GM20431 (cell line): ENCODE data around the gene HOOK2.

Experiments
- in situ Hi-C: fragments of 300-500 bp; cut with MseI, MboI; formaldehyde crosslinking; loops from one replicate; pipeline ENCODE4 v1.15.0; 2020; ENCODE audit warnings: low sequenced_read_pairs; ENCODE audit not compliant: unreplicated experiment

Gene HOOK2

GRCh38 chr19:12783849-12784393 is 8.6 kb upstream of the HOOK2 start:
- in situ Hi-C loops = no loop called here

- in situ Hi-C loops = no loop called here
These were observed 8.0 kb upstream of the HOOK2 start for GRCh38 chr19:12783291-12783848.

GRCh38 chr19:12782424-12783290 is 7.3 kb upstream of the HOOK2 start:
- in situ Hi-C loops = no loop called here

GRCh38 chr19:12782174-12782423 is 6.7 kb upstream of the HOOK2 start:
- in situ Hi-C loops = no loop called here

GRCh38 chr19:12779162-12779993 is 4.0 kb upstream of the HOOK2 start:
- in situ Hi-C loops = no loop called here

- in situ Hi-C loops = no loop called here
These were observed 3.5 kb upstream of the HOOK2 start for GRCh38 chr19:12778905-12779161.

- in situ Hi-C loops = no loop called here
These were observed 2.9 kb upstream of the HOOK2 start for GRCh38 chr19:12778017-12778904.

GRCh38 chr19:12777217-12778016 is 2.1 kb upstream of the HOOK2 start:
- in situ Hi-C loops = no loop called here

GRCh38 chr19:12773571-12773970 is 1.8 kb downstream of the HOOK2 start:
- in situ Hi-C loops = no loop called here

- in situ Hi-C loops = no loop called here
These were observed 3.0 kb downstream of the HOOK2 start for GRCh38 chr19:12772323-12772722.

- in situ Hi-C loops = no loop called here
These were observed 4.4 kb downstream of the HOOK2 start for GRCh38 chr19:12770922-12771321.

GRCh38 chr19:12769689-12770088 is 5.7 kb downstream of the HOOK2 start:
- in situ Hi-C loops = no loop called here

- in situ Hi-C loops = no loop called here
These were observed 7.7 kb downstream of the HOOK2 start for GRCh38 chr19:12767666-12768065.

- in situ Hi-C loops = no loop called here
These were observed 8.2 kb downstream of the HOOK2 start for GRCh38 chr19:12767150-12767549.

- in situ Hi-C loops = no loop called here
These were observed 9.3 kb downstream of the HOOK2 start for GRCh38 chr19:12766051-12766521.

GRCh38 chr19:12764698-12765097 is 10.7 kb downstream of the HOOK2 start:
- in situ Hi-C loops = no loop called here

- in situ Hi-C loops = no loop called here
These were observed 12.3 kb downstream of the HOOK2 start for GRCh38 chr19:12763100-12763499.

- in situ Hi-C loops = loop anchor here (10.0 kb wide), 1 partner anchor 85 kb away; no protein-coding TSS in a partner anchor
These were observed 15.7 kb downstream of the HOOK2 start for GRCh38 chr19:12759686-12760085.
